HEK293T (cell line): Measurements from ENCODE around the gene HPCAL1.

Source experiments
- CTCF ChIA-PET: fragments of 350-600 bp; formaldehyde crosslinking; extraction: SDS; loops from one replicate; lab custom pipeline; 2021; ENCODE audit warnings: antibody characterized with exemption, inconsistent platforms; lab: Yijun Ruan, JAX
- POLR2A ChIA-PET: fragments of 350-600 bp; formaldehyde crosslinking; extraction: SDS; loops from one replicate; lab custom pipeline; 2020; ENCODE audit warnings: antibody characterized with exemption, inconsistent platforms; lab: Yijun Ruan, JAX
- DNase-seq: peaks from one replicate; pipeline ENCODE4 v3.0.0; 2012; ENCODE audit warnings: mixed read lengths; ENCODE audit errors: extremely low spot score
- ARNT ChIP-seq: fragments of 450-650 bp; IDR thresholded peaks from 2 replicates; pipeline ENCODE4 v1.6.1; 2017; ENCODE audit warnings: mild to moderate bottlenecking
- BHLHE40 ChIP-seq: fragments of 450-650 bp; IDR thresholded peaks from 2 replicates; pipeline ENCODE4 v1.6.1; 2016; ENCODE audit warnings: mild to moderate bottlenecking, moderate library complexity, borderline replicate concordance
- CTBP1 ChIP-seq: fragments of 450-650 bp; IDR thresholded peaks from 2 replicates; pipeline ENCODE4 v1.6.1; 2016; ENCODE audit warnings: borderline replicate concordance
- ELF4 ChIP-seq: fragments of 450-650 bp; IDR thresholded peaks from 2 replicates; pipeline ENCODE4 v1.6.1; 2017; ENCODE audit warnings: antibody characterized with exemption
- FOXA1 ChIP-seq: fragments of 450-650 bp; IDR thresholded peaks from 2 replicates; pipeline ENCODE4 v1.6.1; 2016; ENCODE audit warnings: mild to moderate bottlenecking
- FOXK2 ChIP-seq: fragments of 450-650 bp; IDR thresholded peaks from 2 replicates; pipeline ENCODE4 v1.6.1; 2016; ENCODE audit warnings: mild to moderate bottlenecking
- FOXM1 ChIP-seq: fragments of 450-650 bp; IDR thresholded peaks from 2 replicates; pipeline ENCODE4 v1.6.1; 2017; ENCODE audit warnings: mild to moderate bottlenecking, borderline replicate concordance
- HDGF ChIP-seq: fragments of 450-650 bp; IDR thresholded peaks from 2 replicates; pipeline ENCODE4 v1.6.1; 2017; ENCODE audit warnings: antibody characterized with exemption, borderline replicate concordance
- L3MBTL2 ChIP-seq: fragments of 450-650 bp; conservative IDR thresholded peaks from 2 replicates; pipeline ENCODE4 v1.6.1; 2016; ENCODE audit warnings: mild to moderate bottlenecking
- LEF1 ChIP-seq: fragments of 450-650 bp; IDR thresholded peaks from 2 replicates; pipeline ENCODE4 v1.6.1; 2017; ENCODE audit warnings: mild to moderate bottlenecking, borderline replicate concordance
- NFRKB ChIP-seq: fragments of 450-650 bp; IDR thresholded peaks from 2 replicates; pipeline ENCODE4 v1.6.1; 2016; ENCODE audit warnings: mild to moderate bottlenecking, moderate library complexity
- PKNOX1 ChIP-seq: fragments of 450-650 bp; IDR thresholded peaks from 2 replicates; pipeline ENCODE4 v1.6.1; 2016
- SP1 ChIP-seq: fragments of 450-650 bp; IDR thresholded peaks from 2 replicates; pipeline ENCODE4 v1.6.1; 2017
- SUZ12 ChIP-seq: fragments of 450-650 bp; IDR thresholded peaks from 2 replicates; pipeline ENCODE4 v1.6.1; 2016; ENCODE audit warnings: mild to moderate bottlenecking
- TARDBP ChIP-seq: fragments of 450-650 bp; IDR thresholded peaks from 2 replicates; pipeline ENCODE4 v1.6.1; 2016
- ZNF384 ChIP-seq: fragments of 450-650 bp; IDR thresholded peaks from 2 replicates; pipeline ENCODE4 v1.6.1; 2016

The HPCAL1 gene

GRCh38 chr2:10424051-10424450 lies 121.3 kb downstream of the HPCAL1 start:
- ChIA-PET CTCF (interaction anchor here (0.8 kb wide), 1 partner anchor 11 kb away, joined by 3 read pairs; no protein-coding TSS in a partner anchor), POLR2A (no interaction called here)
- DNase-seq, result no peak
- TF ChIP-seq FOXK2 (no peak), SP1 (no peak)

GRCh38 chr2:10424916-10425505 lies 122.3 kb downstream of the HPCAL1 start:
- ChIA-PET CTCF (no interaction called here), POLR2A (no interaction called here)
- TF ChIP-seq HDGF (no peak), LEF1 (no peak), NFRKB (no peak), SP1 (no peak), ARNT (no peak), PKNOX1 (no peak), L3MBTL2 (no peak), ELF4 (no peak), BHLHE40 (no peak), ZNF384 (no peak), FOXM1 (no peak), CTBP1 (no peak), SUZ12 (no peak), FOXA1 (no peak)
- DNase-seq, result no peak

- TF ChIP-seq FOXM1, result no peak
- TF ChIP-seq FOXK2, result no peak
- TF ChIP-seq FOXA1, result no peak
- no peak for TF ChIP-seq SP1
- TF ChIP-seq LEF1, result no peak
- no peak for TF ChIP-seq NFRKB
- no peak for TF ChIP-seq HDGF
- TF ChIP-seq SUZ12, result no peak
- TF ChIP-seq CTBP1, result no peak
- TF ChIP-seq PKNOX1, result no peak
- TF ChIP-seq L3MBTL2, result no peak
- ChIA-PET CTCF (no interaction called here), POLR2A (no interaction called here)
- DNase-seq, result no peak
These were observed 123.0 kb downstream of the HPCAL1 start for GRCh38 chr2:10425699-10426098.

GRCh38 chr2:10426726-10427617 lies 124.3 kb downstream of the HPCAL1 start:
- POLR2A ChIA-PET, result no interaction called here
- no peak for TF ChIP-seq HDGF
- TF ChIP-seq FOXK2, result no peak
- no peak for TF ChIP-seq FOXM1
- no peak for TF ChIP-seq ARNT
- no peak for TF ChIP-seq TARDBP
- CTCF ChIA-PET, result interaction anchor here (0.6 kb wide), 1 partner anchor 303 kb away, joined by 3 read pairs; no protein-coding TSS in a partner anchor
- no peak for DNase-seq

- ChIA-PET POLR2A (no interaction called here), CTCF (interaction anchor here (0.6 kb wide), 1 partner anchor 303 kb away, joined by 3 read pairs; no protein-coding TSS in a partner anchor)
- TF ChIP-seq TARDBP (no peak), BHLHE40 (no peak), FOXM1 (no peak), NFRKB (no peak), SP1 (no peak)
- DNase-seq, result no peak
These were observed 124.9 kb downstream of the HPCAL1 start for GRCh38 chr2:10427618-10427949.

GRCh38 chr2:10428355-10428754 lies 125.7 kb downstream of the HPCAL1 start:
- DNase-seq, result no peak
- CTCF ChIA-PET, result interaction anchor here (1.3 kb wide), 1 partner anchor 20 kb away, joined by 3 read pairs; no protein-coding TSS in a partner anchor
- POLR2A ChIA-PET, result no interaction called here
- TF ChIP-seq L3MBTL2, result no peak
- no peak for TF ChIP-seq SUZ12
- no peak for TF ChIP-seq FOXM1
- TF ChIP-seq BHLHE40, result no peak

- no peak for DNase-seq
- TF ChIP-seq HDGF (no peak), LEF1 (no peak), FOXK2 (no peak), TARDBP (no peak), CTBP1 (no peak), SUZ12 (no peak), PKNOX1 (no peak), FOXA1 (no peak), L3MBTL2 (no peak), BHLHE40 (no peak), ZNF384 (no peak), ARNT (no peak), FOXM1 (no peak), SP1 (no peak), ELF4 (no peak), NFRKB (no peak)
- POLR2A ChIA-PET, result no interaction called here
- CTCF ChIA-PET, result interaction anchor here (1.3 kb wide), 1 partner anchor 20 kb away, joined by 3 read pairs; no protein-coding TSS in a partner anchor
These were observed 126.2 kb downstream of the HPCAL1 start for GRCh38 chr2:10428924-10429323.
